ENCODE data around the gene TMPRSS9.
"Not testable (repeated sequence)": the region's sequence is repeated elsewhere in the genome, so short reads cannot be mapped to it uniquely, and the experiment has no call there.

Gene TMPRSS9

GRCh38 chr19:2343289-2343982 lies 16.6 kb upstream of the TMPRSS9 start:
- DNase-seq, result no peak

GRCh38 chr19:2344381-2344870 lies 15.6 kb upstream of the TMPRSS9 start:
- DNase-seq, result no peak

GRCh38 chr19:2345076-2345475 lies 15.0 kb upstream of the TMPRSS9 start:
- no peak for DNase-seq

- DNase-seq, result no peak
Observed at GRCh38 chr19:2345794-2346663, 14.0 kb upstream of the TMPRSS9 start.

- not testable (repeated sequence) for DNase-seq
Observed at GRCh38 chr19:2349818-2350217, 10.2 kb upstream of the TMPRSS9 start.

GRCh38 chr19:2350656-2351055 lies 9.4 kb upstream of the TMPRSS9 start:
- no peak for DNase-seq

- DNase-seq, result no peak
Observed at GRCh38 chr19:2351591-2351990, 8.5 kb upstream of the TMPRSS9 start.

- DNase-seq, result no peak
Observed at GRCh38 chr19:2352121-2352520, 7.9 kb upstream of the TMPRSS9 start.

GRCh38 chr19:2353159-2353886 lies 6.7 kb upstream of the TMPRSS9 start:
- DNase-seq, result no peak

- DNase-seq, result no peak
Observed at GRCh38 chr19:2353887-2354592, 6.0 kb upstream of the TMPRSS9 start.

- no peak for DNase-seq
Observed at GRCh38 chr19:2354670-2355069, 5.4 kb upstream of the TMPRSS9 start.

- DNase-seq, result no peak
Observed at GRCh38 chr19:2355168-2356035, 4.7 kb upstream of the TMPRSS9 start.

GRCh38 chr19:2356036-2356646 lies 3.9 kb upstream of the TMPRSS9 start:
- DNase-seq, result no peak

GRCh38 chr19:2357279-2358206 lies 2.5 kb upstream of the TMPRSS9 start:
- no peak for DNase-seq

GRCh38 chr19:2358548-2359173 lies 1.4 kb upstream of the TMPRSS9 start:
- no peak for DNase-seq

GRCh38 chr19:2360833-2361232 lies 768 bp downstream of the TMPRSS9 start:
- no peak for DNase-seq

GRCh38 chr19:2361246-2362045 lies 1.4 kb downstream of the TMPRSS9 start:
- no peak for DNase-seq
